ENCODE measurements around the gene WDR88.

WDR88 gene, protein sequence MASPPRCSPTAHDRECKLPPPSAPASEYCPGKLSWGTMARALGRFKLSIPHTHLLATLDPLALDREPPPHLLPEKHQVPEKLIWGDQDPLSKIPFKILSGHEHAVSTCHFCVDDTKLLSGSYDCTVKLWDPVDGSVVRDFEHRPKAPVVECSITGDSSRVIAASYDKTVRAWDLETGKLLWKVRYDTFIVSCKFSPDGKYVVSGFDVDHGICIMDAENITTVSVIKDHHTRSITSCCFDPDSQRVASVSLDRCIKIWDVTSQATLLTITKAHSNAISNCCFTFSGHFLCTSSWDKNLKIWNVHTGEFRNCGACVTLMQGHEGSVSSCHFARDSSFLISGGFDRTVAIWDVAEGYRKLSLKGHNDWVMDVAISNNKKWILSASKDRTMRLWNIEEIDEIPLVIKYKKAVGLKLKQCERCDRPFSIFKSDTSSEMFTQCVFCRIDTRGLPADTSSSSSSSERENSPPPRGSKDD

DNA sequence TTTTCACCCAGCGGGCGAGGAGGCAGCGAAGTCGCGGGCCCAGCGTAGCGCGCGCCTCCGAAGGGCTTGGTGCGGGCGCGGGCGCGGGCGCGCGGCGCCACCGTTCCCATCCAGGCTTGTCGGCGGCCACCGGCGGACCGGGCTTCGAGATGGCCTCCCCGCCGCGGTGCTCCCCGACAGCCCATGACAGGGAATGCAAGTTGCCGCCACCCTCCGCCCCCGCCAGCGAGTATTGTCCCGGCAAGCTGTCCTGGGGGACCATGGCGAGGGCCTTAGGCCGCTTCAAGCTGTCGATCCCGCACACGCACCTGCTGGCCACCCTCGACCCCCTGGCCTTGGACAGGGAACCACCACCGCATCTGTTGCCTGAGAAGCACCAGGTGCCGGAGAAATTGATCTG, at the start of gene WDR88:
WDR88 (plus strand) TSS at position 94 of the 400 bp plus-strand sequence; CDS start at position 150, 56 bp downstream.
- TF ChIP-seq, protein P1, sequence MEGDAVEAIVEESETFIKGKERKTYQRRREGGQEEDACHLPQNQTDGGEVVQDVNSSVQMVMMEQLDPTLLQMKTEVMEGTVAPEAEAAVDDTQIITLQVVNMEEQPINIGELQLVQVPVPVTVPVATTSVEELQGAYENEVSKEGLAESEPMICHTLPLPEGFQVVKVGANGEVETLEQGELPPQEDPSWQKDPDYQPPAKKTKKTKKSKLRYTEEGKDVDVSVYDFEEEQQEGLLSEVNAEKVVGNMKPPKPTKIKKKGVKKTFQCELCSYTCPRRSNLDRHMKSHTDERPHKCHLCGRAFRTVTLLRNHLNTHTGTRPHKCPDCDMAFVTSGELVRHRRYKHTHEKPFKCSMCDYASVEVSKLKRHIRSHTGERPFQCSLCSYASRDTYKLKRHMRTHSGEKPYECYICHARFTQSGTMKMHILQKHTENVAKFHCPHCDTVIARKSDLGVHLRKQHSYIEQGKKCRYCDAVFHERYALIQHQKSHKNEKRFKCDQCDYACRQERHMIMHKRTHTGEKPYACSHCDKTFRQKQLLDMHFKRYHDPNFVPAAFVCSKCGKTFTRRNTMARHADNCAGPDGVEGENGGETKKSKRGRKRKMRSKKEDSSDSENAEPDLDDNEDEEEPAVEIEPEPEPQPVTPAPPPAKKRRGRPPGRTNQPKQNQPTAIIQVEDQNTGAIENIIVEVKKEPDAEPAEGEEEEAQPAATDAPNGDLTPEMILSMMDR (IDR thresholded peaks at IDR 0.05) = no peak

DNA sequence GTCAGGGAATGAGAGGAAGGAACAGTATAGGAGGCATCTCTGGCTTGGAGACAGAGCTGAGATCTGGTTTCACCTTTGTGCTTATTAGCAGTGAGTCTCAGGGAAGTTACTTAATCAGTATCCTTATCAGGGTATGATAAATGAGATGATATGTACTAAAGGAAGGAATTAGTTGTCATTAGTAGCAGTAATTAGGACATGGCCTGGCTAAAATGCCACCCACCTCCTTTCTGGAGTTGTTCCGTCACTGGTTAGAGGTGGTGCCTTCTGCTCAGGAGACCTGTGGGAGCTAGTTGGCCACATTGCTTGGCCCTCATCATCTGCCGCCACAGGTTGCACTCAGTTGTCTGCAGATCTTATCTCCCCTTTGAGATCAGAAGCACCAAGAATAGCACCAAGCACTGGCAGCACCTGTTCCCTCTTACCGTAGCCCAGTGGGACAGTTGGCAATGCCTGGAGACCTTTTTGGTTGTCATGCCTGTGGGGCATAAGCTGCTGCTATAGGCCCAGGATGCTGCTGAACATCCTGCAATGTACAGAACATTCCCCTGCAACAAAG, 46.3 kb upstream of the WDR88 start:
- TF ChIP-seq, protein P1 (IDR thresholded peaks at IDR 0.05) = no peak

DNA sequence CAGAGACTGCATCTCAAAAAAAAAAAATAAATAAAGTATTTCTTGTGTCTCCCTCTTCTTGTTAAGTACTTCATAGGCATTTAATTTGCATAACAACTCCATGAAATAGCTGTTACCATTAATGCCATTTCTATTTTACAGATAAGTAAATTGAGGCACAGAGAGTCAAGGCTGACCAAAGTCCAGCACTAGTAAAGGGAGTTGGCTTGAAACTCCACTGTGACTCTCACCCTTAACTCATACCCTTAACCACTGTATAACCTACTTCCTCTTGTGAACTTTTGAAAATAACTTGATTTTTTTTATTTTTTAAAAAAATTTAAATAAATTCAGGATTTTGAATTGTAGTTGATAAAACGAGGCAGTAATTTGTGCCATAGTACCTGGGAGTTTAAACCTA, 45.0 kb upstream of the WDR88 start:
- TF ChIP-seq, protein P1 (IDR thresholded peaks at IDR 0.05) = no peak

DNA sequence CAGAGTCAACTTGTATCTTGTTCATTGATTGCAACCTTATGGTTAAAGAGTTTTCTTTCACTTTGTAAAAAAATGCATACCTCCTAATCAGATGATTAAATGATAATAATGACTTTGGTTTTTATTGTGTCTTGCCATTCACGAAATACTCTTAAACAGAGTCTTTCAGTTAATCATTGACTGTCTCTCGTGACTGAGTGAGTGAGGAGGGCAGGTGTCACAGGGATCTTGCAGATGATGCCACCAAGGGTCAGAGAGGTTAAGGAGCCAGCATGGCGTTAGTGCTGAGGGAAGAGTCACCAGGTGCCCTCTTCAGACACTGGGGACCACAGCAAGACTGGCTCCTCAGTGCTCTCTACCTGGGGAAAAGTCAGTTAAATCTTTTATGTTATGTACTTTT, 42.9 kb upstream of the WDR88 start:
- TF ChIP-seq, protein P1 (IDR thresholded peaks at IDR 0.05) = no peak

DNA sequence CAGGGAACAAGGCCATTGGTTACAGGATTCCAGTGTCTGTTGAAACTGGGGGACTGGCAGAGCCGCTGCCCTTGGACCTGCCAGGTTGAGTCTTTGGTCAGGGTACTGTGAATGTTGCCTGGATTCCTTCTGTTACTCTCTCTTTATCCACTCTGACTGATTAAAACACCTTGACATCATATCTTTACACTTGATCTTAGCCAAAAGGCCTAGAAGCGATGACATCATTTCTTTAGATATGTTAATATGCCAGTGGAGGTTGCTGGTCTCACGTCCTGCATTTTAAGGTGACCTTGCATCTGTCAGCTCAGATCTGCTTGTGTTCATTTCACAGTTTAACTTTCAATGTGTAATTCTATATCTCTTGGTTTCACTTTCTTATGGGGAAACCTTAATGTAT, 41.7 kb upstream of the WDR88 start:
- TF ChIP-seq, protein P1 (IDR thresholded peaks at IDR 0.05) = no peak

DNA sequence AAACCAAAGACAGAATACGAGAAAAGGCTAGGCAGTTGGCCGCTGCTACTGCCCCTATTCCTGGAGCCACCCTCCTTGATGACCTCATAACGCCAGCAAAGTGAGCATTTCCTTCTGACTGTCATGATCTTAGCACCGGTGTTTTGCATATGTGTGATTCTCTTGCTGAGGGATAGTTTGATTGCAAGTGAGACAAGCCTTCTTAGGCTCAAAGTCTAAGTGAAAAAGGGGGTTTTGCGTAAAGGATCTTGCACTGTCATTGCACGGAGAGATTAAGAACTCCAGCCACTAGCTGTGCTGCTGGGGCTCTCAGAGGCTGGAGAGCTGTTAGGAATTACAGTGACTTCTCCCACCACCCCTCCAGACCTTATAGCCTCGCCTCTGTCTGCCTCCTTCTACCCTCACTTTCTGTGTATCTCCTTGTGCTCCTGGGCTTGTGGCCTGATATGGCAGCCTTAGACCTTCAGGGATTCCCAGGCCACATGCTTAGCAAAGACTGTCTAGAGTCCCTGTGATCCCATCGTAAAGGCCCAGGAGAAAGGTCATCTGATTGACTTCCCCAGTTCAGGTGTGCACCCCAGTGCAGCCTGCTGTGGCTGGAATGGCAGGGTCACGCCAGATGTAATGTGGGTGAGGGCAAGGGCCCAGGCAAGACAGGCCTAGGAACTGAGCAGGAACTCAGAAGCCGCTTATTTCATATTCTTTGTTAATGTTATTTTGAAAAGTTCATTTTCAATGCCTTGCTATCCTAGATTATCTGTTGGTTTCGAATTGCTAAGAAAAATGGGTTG, 38.3 kb upstream of the WDR88 start:
- TF ChIP-seq, protein P1 (IDR thresholded peaks at IDR 0.05) = no peak

DNA sequence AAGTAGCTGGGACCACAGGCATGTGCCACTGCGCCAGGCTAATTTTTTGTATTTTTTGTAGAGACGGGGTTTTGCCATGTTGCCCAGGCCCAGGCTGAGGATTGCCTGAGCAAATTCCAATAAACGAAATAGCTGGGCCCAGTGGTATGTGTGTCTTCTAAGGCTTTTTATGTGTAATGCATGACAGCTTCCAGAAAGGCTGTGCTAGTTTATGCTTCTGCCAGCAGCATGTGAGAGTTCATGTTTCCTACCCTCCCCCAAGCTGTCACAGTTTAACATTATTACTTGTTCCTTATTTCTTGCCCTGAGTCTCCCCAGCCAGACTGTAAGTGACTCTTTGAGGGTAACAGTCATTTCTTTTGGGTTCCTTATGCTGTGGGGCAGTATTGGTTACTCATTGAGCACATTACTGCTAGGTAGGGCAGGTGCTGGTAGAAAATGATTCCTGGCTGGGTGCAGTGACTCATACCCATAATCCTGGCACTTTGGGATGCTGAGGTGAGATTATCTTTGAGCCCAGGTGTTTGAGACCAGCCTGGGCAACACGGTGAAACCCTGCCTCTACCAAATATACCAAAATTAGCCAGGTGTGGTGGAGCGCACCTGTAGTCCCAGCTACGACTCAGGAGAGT, 37.4 kb upstream of the WDR88 start:
- TF ChIP-seq, protein P1 (IDR thresholded peaks at IDR 0.05) = no peak

Measured in LNCAP (cell line).